Measurements from ENCODE around the gene ZCCHC24. TPM values are rescaled to one million over a fixed set of nuclear protein-coding genes. Genes with fewer than 3 reads are reported as not detected.

ZCCHC24 gene
- total RNA-seq, 2 experiments from 2014 or later = 0.67 to 0.85 TPM

DNA sequence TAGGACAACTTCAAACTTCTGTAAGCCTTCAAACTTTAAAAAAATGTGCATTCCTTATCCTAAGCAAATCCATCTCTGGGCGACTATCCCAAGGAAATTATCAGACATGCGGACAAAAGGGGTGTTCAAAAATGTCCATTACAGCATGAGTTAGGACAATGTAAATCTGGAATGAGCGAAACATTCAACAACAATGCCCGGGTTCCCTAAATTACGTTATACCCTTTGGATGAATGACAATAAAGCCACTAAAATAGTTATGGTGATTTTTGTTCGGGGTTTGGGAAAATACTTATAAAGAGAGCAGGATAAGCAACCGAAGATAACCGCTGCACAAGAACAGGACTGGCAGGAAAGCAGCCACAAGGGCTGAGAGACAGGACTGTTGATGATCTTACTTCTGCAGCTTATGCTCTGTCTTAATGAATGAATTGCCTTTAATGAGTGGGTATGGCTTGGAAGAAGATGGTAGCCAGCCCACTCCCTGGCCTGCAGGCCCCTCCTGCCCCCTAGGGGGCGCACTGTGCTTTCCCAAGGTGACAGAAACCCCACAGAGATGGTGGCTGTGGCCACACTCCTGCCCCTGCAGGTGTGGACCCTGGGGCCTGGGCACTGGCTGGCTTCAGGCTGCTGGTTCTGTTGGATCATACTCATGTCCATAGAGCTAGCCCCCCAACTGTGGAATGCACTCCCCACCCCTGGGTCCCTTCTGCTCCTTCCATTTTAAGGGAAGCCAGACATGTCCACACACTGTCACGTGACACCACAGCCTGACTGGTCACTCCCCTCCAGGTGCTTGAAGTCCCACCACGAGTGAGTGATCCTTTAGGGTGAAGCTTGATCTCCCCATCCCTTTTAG, 45.0 kb downstream of the ZCCHC24 start:
- intact Hi-C loops (cut with DNase I, micrococcal nuclease) = no loop called here
- no peaks in the 10 kb centered on the region for H3K36me3 Mint-ChIP-seq (ENCODE audit: low read depth)
- no peak overlapping the region for H3K27ac Mint-ChIP-seq

DNA sequence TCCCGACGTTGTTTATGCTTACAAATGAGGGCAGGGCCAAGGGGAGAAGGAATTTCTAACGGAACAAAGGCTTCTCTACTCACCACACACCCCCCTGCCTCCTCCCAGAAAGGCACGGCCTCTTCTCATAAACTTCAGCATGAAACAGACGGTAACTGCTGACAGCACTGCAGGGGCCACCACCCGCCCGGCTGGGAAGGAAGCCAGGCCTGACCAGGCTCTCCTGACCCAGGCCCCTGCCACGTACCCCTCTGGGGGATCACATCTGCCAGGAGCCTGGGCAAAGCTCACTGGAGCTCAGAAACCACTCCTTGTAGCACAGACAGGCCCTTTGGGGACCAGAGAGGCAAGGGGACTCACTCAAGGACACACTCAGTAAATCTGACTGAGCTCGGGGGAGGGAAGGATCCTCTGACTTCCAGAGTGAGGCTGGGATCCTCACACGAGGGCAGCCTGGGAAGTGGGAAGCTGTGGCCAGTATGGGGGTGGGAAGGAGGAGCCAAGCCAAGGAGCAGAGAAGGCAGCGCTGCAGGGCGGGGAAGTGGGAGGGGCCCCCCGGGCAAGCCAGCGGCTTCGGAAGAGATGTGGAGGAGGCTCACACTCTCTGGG, 46.1 kb downstream of the ZCCHC24 start:
- H3K9me3 Mint-ChIP-seq = no peaks in the 10 kb centered on the region
- H3K27me3 Mint-ChIP-seq = no peaks in the 10 kb centered on the region
- no peaks in the 10 kb centered on the region for H3K27me3 ChIP-seq (ENCODE audit: control insufficient read depth in 1 of 2, insufficient read depth in 2 of 2, low read length in 2 of 2)
- ATAC-seq (ENCODE audit: poor library complexity) (no peak), DNase-seq (peak in 1 of 14 experiments; percentile 15)
- no peaks in the 10 kb centered on the region for H3K9me3 ChIP-seq (ENCODE audit: control insufficient read depth in 1 of 2, insufficient read depth in 1 of 2, low read length in 2 of 2)
- intact Hi-C loops (cut with DNase I, micrococcal nuclease) = no loop called here
- TF ChIP-seq, protein P1, sequence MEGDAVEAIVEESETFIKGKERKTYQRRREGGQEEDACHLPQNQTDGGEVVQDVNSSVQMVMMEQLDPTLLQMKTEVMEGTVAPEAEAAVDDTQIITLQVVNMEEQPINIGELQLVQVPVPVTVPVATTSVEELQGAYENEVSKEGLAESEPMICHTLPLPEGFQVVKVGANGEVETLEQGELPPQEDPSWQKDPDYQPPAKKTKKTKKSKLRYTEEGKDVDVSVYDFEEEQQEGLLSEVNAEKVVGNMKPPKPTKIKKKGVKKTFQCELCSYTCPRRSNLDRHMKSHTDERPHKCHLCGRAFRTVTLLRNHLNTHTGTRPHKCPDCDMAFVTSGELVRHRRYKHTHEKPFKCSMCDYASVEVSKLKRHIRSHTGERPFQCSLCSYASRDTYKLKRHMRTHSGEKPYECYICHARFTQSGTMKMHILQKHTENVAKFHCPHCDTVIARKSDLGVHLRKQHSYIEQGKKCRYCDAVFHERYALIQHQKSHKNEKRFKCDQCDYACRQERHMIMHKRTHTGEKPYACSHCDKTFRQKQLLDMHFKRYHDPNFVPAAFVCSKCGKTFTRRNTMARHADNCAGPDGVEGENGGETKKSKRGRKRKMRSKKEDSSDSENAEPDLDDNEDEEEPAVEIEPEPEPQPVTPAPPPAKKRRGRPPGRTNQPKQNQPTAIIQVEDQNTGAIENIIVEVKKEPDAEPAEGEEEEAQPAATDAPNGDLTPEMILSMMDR (IDR thresholded peaks at IDR 0.05) = no peak
- H3K4me1 Mint-ChIP-seq (ENCODE audit: low read depth) = no peaks in the 10 kb centered on the region
- H3K4me3 ChIP-seq (ENCODE audit: low read length) = no peak overlapping the region
- ChIA-PET POLR2A (no interaction called here), CTCF (no interaction called here)
- H3K4me1 ChIP-seq (ENCODE audit: insufficient read depth, low read length) = peaks cover 8% of the 10 kb centered on the region
- no peaks in the 10 kb centered on the region for H3K36me3 Mint-ChIP-seq (ENCODE audit: low read depth)
- H3K27ac Mint-ChIP-seq = no peak overlapping the region
- no peaks in the 10 kb centered on the region for H3K36me3 ChIP-seq (ENCODE audit: insufficient read depth, low read length)
- H3K4me3 Mint-ChIP-seq = no peak overlapping the region
- no peak overlapping the region for H3K27ac ChIP-seq (ENCODE audit: low read depth in 1 of 2, low read length in 2 of 2)

More for the DNA sequence above, 45.0 kb downstream of the ZCCHC24 start:
- Histone ChIP-seq H3K27ac (ENCODE audit: low read depth in 1 of 2, low read length in 2 of 2) (no peak overlapping the region), H3K27me3 (ENCODE audit: control insufficient read depth in 1 of 2, insufficient read depth in 2 of 2, low read length in 2 of 2) (no peaks in the 10 kb centered on the region), H3K4me3 (ENCODE audit: low read length) (no peak overlapping the region), H3K9me3 (ENCODE audit: control insufficient read depth in 1 of 2, insufficient read depth in 1 of 2, low read length in 2 of 2) (no peaks in the 10 kb centered on the region), H3K4me1 (ENCODE audit: insufficient read depth, low read length) (peaks cover 8% of the 10 kb centered on the region), H3K36me3 (ENCODE audit: insufficient read depth, low read length) (no peaks in the 10 kb centered on the region)
- Mint-ChIP-seq H3K4me3 (no peak overlapping the region), H3K4me1 (ENCODE audit: low read depth) (no peaks in the 10 kb centered on the region), H3K9me3 (no peaks in the 10 kb centered on the region), H3K27me3 (no peaks in the 10 kb centered on the region)
- TF ChIP-seq, protein P1 (IDR thresholded peaks at IDR 0.05) = no peak
- DNase-seq (peak in 12 of 14 experiments; percentile 12 to 58 (median 30)), ATAC-seq (ENCODE audit: poor library complexity) (no peak)
- POLR2A ChIA-PET = no interaction called here
- CTCF ChIA-PET = interaction anchor here (0.7 kb wide), 1 partner anchor 71 kb away, joined by 3 read pairs; no protein-coding TSS in a partner anchor

DNA sequence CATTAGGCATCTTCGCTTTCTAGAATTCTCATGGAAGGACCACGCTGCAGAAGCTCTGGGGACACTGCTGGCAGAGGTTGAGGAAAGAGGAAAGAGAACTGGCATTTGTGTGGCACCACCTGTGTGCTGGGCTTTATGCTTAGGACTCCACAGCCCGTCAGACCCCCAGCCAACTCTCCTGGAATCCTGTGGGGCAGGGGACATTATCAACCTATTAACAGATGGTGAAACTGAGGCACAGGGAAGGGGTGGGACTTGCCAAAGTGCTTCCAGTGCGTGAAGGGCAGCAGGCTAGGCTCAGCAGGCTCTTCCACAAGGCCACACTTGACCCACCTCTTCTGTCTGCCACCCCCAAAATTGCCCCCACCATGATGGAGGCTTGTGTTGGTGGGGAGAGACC, 46.8 kb downstream of the ZCCHC24 start:
- TF ChIP-seq, protein P1 (IDR thresholded peaks at IDR 0.05) = no peak
- Mint-ChIP-seq H3K27me3 (no peaks in the 10 kb centered on the region), H3K4me1 (ENCODE audit: low read depth) (no peaks in the 10 kb centered on the region), H3K9me3 (no peaks in the 10 kb centered on the region), H3K36me3 (ENCODE audit: low read depth) (no peaks in the 10 kb centered on the region), H3K27ac (no peak overlapping the region), H3K4me3 (no peak overlapping the region)
- ATAC-seq (ENCODE audit: poor library complexity) (no peak), DNase-seq (no peak)
- H3K4me3 ChIP-seq (ENCODE audit: low read length) = no peak overlapping the region
- H3K27ac ChIP-seq (ENCODE audit: low read depth in 1 of 2, low read length in 2 of 2) = no peak overlapping the region
- no peaks in the 10 kb centered on the region for H3K9me3 ChIP-seq (ENCODE audit: control insufficient read depth in 1 of 2, insufficient read depth in 1 of 2, low read length in 2 of 2)
- CTCF ChIA-PET = no interaction called here
- POLR2A ChIA-PET = no interaction called here
- peaks cover 8% of the 10 kb centered on the region for H3K4me1 ChIP-seq (ENCODE audit: insufficient read depth, low read length)
- intact Hi-C loops (cut with DNase I, micrococcal nuclease) = no loop called here
- no peaks in the 10 kb centered on the region for H3K36me3 ChIP-seq (ENCODE audit: insufficient read depth, low read length)
- no peaks in the 10 kb centered on the region for H3K27me3 ChIP-seq (ENCODE audit: control insufficient read depth in 1 of 2, insufficient read depth in 2 of 2, low read length in 2 of 2)

Measured in CD4-positive, alpha-beta T cell (primary cell).